GM12878 (cell line): ENCODE results near the gene MTHFR. TPM values are rescaled to one million over a fixed set of nuclear protein-coding genes. Genes with fewer than 3 reads are reported as not detected.
A peak's percentile ranks its signal among the peaks of the same experiment; 100 is the strongest.

Experiments
- ATAC-seq: fragments of 200-7000 bp; cut with Tn5 transposase; 3 replicates; pipeline ENCODE4 v1.9.1; 2020; ENCODE audit warnings: mild to moderate bottlenecking, moderate library complexity
- BruUV-seq: library from RNA; stranded (reverse); fragments of 400-500 nt; replicated peaks from 2 replicates; lab custom pipeline; 2021; lab: Mats Ljungman, UMichigan
- CTCF ChIA-PET: fragments of 300-600 bp; sonication (Branson Sonifier 250); formaldehyde crosslinking; extraction: SDS; loops from one replicate; lab custom pipeline; 2021; ENCODE audit warnings: inconsistent platforms; lab: Yijun Ruan, JAX
- POLR2A ChIA-PET: fragments of 350-600 bp; formaldehyde crosslinking; extraction: SDS; loops from one replicate; lab custom pipeline; 2021; ENCODE audit warnings: inconsistent platforms; lab: Charles Lee
- RAD21 ChIA-PET: fragments of 300-600 bp; sonication (Branson Sonifier 250); formaldehyde crosslinking; loops from one replicate; lab custom pipeline; 2023; ENCODE audit warnings: antibody characterized with exemption; ENCODE audit not compliant: unreplicated experiment; lab: Charles Lee
- SMC1A ChIA-PET: fragments of 300-600 bp; sonication (Branson Sonifier 250); formaldehyde crosslinking; loops from one replicate; lab custom pipeline; 2023; ENCODE audit not compliant: unreplicated experiment, uncharacterized antibody; lab: Charles Lee
- DNase-seq: peaks from one replicate; pipeline ENCODE4 v3.0.0-alpha.2; 2011; ENCODE audit warnings: low read depth, low spot score
- FAIRE-seq: peaks from 3 replicates; lab custom pipeline; 2011; peaks lifted over from hg19 to GRCh38; lab: Jason Lieb, UNC
- H2AFZ ChIP-seq: 2 replicates; pipeline ENCODE4 v1.6.0; 2011; ENCODE audit warnings: low read depth, low read length, control low read depth; ENCODE audit not compliant: control insufficient read depth
- H3K27ac ChIP-seq: 2 replicates; pipeline ENCODE4 v1.5.1; 2011; ENCODE audit warnings: control low read depth; ENCODE audit not compliant: control insufficient read depth, insufficient read depth
- H3K27me3 ChIP-seq, 2 experiments: replicated peaks in 1 of 2; 2 replicates each; pipeline versions ENCODE4 v1.6.0 to v1.6.1; 2011; ENCODE audit warnings: low read length in 1 of 2; ENCODE audit not compliant: control insufficient read depth in 2 of 2, insufficient read depth in 2 of 2
- H3K36me3 ChIP-seq, 2 experiments: 2 replicates each; pipeline ENCODE4 v1.5.1; 2011; ENCODE audit warnings: low read length in 1 of 2; ENCODE audit not compliant: control insufficient read depth in 2 of 2, insufficient read depth in 2 of 2
- H3K4me1 ChIP-seq: 2 replicates; pipeline ENCODE4 v1.6.1; 2011; ENCODE audit warnings: mild to moderate bottlenecking, low read length, moderate library complexity, mixed read lengths; ENCODE audit not compliant: control insufficient read depth, insufficient read depth
- H3K4me2 ChIP-seq: 2 replicates; pipeline ENCODE4 v1.6.0; 2011; ENCODE audit warnings: control low read depth; ENCODE audit not compliant: control insufficient read depth, insufficient read depth
- H3K4me3 ChIP-seq: fragments of 200-600 bp; sonication (generic); 2 replicates; pipeline ENCODE4 v1.5.1; 2016
- H3K79me2 ChIP-seq: 2 replicates; pipeline ENCODE4 v1.6.0; 2011; ENCODE audit warnings: low read length; ENCODE audit not compliant: control insufficient read depth, insufficient read depth
- H3K9ac ChIP-seq: 2 replicates; pipeline ENCODE4 v1.8.0; 2011; ENCODE audit warnings: low read length, control low read depth, mixed read lengths; ENCODE audit not compliant: control insufficient read depth, insufficient read depth
- H3K9me3 ChIP-seq: replicated peaks from 3 replicates; pipeline ENCODE4 v1.5.1; 2011; ENCODE audit warnings: mild to moderate bottlenecking, low read length; ENCODE audit not compliant: control insufficient read depth, insufficient read depth
- H4K20me1 ChIP-seq: 2 replicates; pipeline ENCODE4 v1.6.0; 2011; ENCODE audit not compliant: control insufficient read depth, insufficient read depth
- ESRRA ChIP-seq: IDR thresholded peaks from 2 replicates; pipeline ENCODE4 v1.6.1; 2012; ENCODE audit warnings: mild to moderate bottlenecking, low read length, improper control_type of control experiment
- EZH2 ChIP-seq: IDR thresholded peaks from 2 replicates; pipeline ENCODE4 v1.6.1; 2012; ENCODE audit warnings: low read depth, mild to moderate bottlenecking, control low read depth, inconsistent platforms, low read length, borderline replicate concordance; ENCODE audit not compliant: control insufficient read depth
- IRF4 ChIP-seq: IDR thresholded peaks from 2 replicates; pipeline ENCODE4 v1.6.1; 2011; ENCODE audit warnings: low read depth, low read length
- JUND ChIP-seq: IDR thresholded peaks from 2 replicates; pipeline ENCODE4 v1.6.1; 2012; ENCODE audit warnings: low read depth, mild to moderate bottlenecking, low read length, improper control_type of control experiment, moderate library complexity
- NR2F1 ChIP-seq: fragments of 450-650 bp; conservative IDR thresholded peaks from 2 replicates; pipeline ENCODE4 v1.6.1; 2017; ENCODE audit warnings: mild to moderate bottlenecking
- PAX5 ChIP-seq: IDR thresholded peaks from 2 replicates; pipeline ENCODE4 v1.6.1; 2011; ENCODE audit warnings: low read depth, low read length, borderline replicate concordance
- POLR2A ChIP-seq: IDR thresholded peaks from 2 replicates; pipeline ENCODE4 v1.6.1; 2011; ENCODE audit warnings: low read depth, mild to moderate bottlenecking, low read length
- STAT3 ChIP-seq: IDR thresholded peaks from 2 replicates; pipeline ENCODE4 v1.6.1; 2011; ENCODE audit warnings: low read depth, low read length, improper control_type of control experiment
- WGBS: methylation state at CpG from one replicate; pipeline ENCODE4 v1.1.6; 2016; ENCODE audit warnings: low lambda C conversion rate; ENCODE audit not compliant: insufficient replicate concordance, insufficient coverage; ENCODE audit errors: missing lambda C conversion rate; 5-methylcytosine and 5-hydroxymethylcytosine counted together
- in situ Hi-C: fragments of 300-500 bp; cut with MboI; formaldehyde crosslinking; loops from 9 replicates; pipeline ENCODE4 v1.14.3; 2018; ENCODE audit warnings: mixed read lengths
- intact Hi-C: fragments of 100-400 bp; cut with micrococcal nuclease; formaldehyde crosslinking; loops from one replicate; pipeline ENCODE4 v1.14.2; 2022; ENCODE audit not compliant: unreplicated experiment
- polyA plus RNA-seq, 11 experiments: library from polyadenylated mRNA; depleted of rRNA in 4 of 11; unstranded in 6 of 11; stranded (reverse) in 5 of 11; fragments of >200 nt; fragmentation: Nextera tagmentation in 4 of 11; fragmentation: Illumina TruSeq in 1 of 11; extraction: Ambion mirVana in 4 of 11; extraction: Trizol in 1 of 11; gene quantifications; 1 replicate in 1 of 11; 2 replicates in 10 of 11; pipeline versions ENCODE4 v1.2.1 to v1.2.3, GENCODE V29; 2011 to 2016; ENCODE audit warnings: inconsistent platforms in 2 of 11, missing spikeins in 2 of 11, low read depth in 1 of 11
- total RNA-seq, 4 experiments: library from RNA; depleted of rRNA in 3 of 4; stranded (reverse); fragments of >200 nt in 3 of 4; fragmentation: Illumina TruSeq in 1 of 4; extraction: Trizol in 1 of 4; gene quantifications; 2 replicates each; pipeline versions ENCODE4 v1.2.1 to v1.2.3, GENCODE V29; 2013 to 2021
- TF ChIP-seq, protein P1 (sequence below): IDR thresholded peaks from 2 replicates; pipeline ENCODE4 v1.6.1; 2011; ENCODE audit warnings: mild to moderate bottlenecking, low read depth, low read length, moderate library complexity; ENCODE audit not compliant: insufficient replicate concordance
- TF ChIP-seq, protein P2 (sequence below): fragments of 450-650 bp; IDR thresholded peaks from 2 replicates; pipeline ENCODE4 v1.6.1; 2017; ENCODE audit warnings: low read depth, mild to moderate bottlenecking, moderate library complexity

Gene MTHFR
- total and polyA plus RNA-seq, 10 of the 15 experiments (the other 5 are each of a cell fraction or from before 2014, with no cell fraction given): 1.0 to 16.8 (median 9.4) TPM

DNA sequence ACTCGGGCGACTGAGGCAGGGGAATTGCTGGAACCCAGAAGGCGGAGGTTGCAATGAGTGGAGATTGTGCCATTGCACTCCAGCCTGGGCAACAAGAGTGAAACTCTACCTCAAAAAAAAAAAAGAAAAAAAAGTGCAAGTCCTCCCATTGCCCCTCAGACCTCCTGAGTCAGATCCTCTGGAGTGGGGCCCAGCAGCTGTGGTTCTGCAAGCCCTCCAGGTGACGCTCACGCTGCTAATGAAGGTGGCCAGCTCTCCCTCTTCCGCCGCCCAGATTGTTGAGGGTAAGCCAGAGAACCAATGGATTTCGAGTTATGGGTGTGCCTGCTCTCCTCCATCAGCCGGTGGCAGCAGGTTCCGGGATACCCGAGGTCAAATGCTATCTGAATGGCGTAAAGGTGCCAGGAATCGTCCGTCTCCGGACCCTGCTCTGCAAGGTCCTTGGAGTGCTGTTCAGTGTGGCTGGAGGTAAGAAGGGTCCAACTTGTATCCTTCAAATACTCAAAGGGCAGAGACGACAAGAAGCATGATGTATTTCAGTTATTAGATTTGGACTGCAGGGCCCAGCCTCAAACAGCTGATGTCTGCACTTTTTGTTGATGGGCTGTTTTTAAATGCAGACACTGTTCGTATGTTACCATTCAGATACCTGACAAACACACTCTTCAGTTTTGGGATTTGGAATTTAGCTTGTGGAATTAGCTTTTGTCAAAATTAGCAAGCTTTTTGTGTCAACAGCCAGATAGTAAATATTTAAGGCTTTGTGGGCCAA lies 17.8 kb upstream of the MTHFR start:
- no peak for FAIRE-seq
- Histone ChIP-seq H3K4me1 (no peaks in the 10 kb centered on the region), H3K9ac (no peak overlapping the region), H2AFZ (no peak overlapping the region), H3K9me3 (no peaks in the 10 kb centered on the region), H3K36me3 (peaks cover 4 to 22% of the 10 kb centered on the region in 2 experiments; a peak in 3 of 4 replicates), H3K4me2 (no peak overlapping the region), H3K27me3 (no peaks in the 10 kb centered on the region), H4K20me1 (no peaks in the 10 kb centered on the region), H3K27ac (no peak overlapping the region), H3K79me2 (no peaks in the 10 kb centered on the region), H3K4me3 (no peak overlapping the region)
- CTCF ChIA-PET: interaction anchor here (2.5 kb wide), 1 partner anchor 15 kb away, joined by 9 read pairs; no protein-coding TSS in a partner anchor
- no peak for ATAC-seq
- 93% methylated on average over 17 of the region's 17 CpGs for WGBS
- in situ Hi-C loops: no loop called here
- TF ChIP-seq POLR2A: 0 out of 2 replicates have a peak, but pooled peaks have one; percentile 18
- TF ChIP-seq EZH2: no peak
- BruUV-seq: no TSS peak
- RAD21 ChIA-PET: no interaction called here
- POLR2A ChIA-PET: interaction anchor here (0.6 kb wide), 1 partner anchor 9 kb away, joined by 3 read pairs; no protein-coding TSS in a partner anchor
- intact Hi-C loops: no loop called here
- DNase-seq: no peak
- SMC1A ChIA-PET: no interaction called here

DNA sequence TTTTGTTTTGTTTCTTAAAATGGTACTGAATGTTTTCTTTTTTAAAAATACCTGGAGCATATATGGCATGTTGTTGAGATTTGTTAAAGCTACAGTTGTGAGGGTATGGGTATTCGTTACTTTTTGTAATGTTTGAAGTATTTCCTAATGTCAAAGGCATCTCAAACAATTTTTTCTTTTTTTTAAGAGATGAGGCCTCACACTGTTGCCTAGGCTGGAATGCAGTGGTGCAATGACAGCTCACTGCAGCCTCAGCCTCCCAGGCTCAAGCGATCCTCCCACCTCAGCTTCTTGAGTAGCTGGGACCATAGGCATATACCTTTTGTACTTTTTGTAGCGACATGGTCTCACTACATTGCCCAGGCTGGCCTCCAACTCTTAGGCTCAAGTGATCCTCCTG lies 16.3 kb upstream of the MTHFR start:
- Histone ChIP-seq H3K4me1 (no peaks in the 10 kb centered on the region), H3K36me3 (peaks cover 3 to 25% of the 10 kb centered on the region in 2 experiments; a peak in 3 of 4 replicates), H3K27me3 (no peaks in the 10 kb centered on the region), H3K4me2 (no peak overlapping the region), H3K27ac (no peak overlapping the region), H4K20me1 (no peaks in the 10 kb centered on the region), H2AFZ (no peak overlapping the region), H3K9ac (no peak overlapping the region), H3K79me2 (no peaks in the 10 kb centered on the region), H3K4me3 (no peak overlapping the region), H3K9me3 (no peaks in the 10 kb centered on the region)
- ChIA-PET RAD21 (no interaction called here), POLR2A (interaction anchor here (1.0 kb wide), 1 partner anchor 15 kb away, joined by 3 read pairs; no protein-coding TSS in a partner anchor), CTCF (no interaction called here), SMC1A (no interaction called here)
- in situ Hi-C loops: no loop called here
- no peak for DNase-seq
- FAIRE-seq: no peak
- no peak for ATAC-seq
- 96% methylated on average over 3 of the region's 3 CpGs for whole genome bisulfite sequencing
- TF ChIP-seq IRF4 (no peak), STAT3 (no peak), JUND (no peak), ESRRA (no peak), NR2F1 (no peak), PAX5 (no peak)
- TF ChIP-seq, protein P1, sequence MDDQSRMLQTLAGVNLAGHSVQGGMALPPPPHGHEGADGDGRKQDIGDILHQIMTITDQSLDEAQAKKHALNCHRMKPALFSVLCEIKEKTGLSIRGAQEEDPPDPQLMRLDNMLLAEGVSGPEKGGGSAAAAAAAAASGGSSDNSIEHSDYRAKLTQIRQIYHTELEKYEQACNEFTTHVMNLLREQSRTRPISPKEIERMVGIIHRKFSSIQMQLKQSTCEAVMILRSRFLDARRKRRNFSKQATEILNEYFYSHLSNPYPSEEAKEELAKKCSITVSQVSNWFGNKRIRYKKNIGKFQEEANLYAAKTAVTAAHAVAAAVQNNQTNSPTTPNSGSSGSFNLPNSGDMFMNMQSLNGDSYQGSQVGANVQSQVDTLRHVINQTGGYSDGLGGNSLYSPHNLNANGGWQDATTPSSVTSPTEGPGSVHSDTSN: no peak
- TF ChIP-seq, protein P2, sequence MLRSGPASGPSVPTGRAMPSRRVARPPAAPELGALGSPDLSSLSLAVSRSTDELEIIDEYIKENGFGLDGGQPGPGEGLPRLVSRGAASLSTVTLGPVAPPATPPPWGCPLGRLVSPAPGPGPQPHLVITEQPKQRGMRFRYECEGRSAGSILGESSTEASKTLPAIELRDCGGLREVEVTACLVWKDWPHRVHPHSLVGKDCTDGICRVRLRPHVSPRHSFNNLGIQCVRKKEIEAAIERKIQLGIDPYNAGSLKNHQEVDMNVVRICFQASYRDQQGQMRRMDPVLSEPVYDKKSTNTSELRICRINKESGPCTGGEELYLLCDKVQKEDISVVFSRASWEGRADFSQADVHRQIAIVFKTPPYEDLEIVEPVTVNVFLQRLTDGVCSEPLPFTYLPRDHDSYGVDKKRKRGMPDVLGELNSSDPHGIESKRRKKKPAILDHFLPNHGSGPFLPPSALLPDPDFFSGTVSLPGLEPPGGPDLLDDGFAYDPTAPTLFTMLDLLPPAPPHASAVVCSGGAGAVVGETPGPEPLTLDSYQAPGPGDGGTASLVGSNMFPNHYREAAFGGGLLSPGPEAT: no peak
- BruUV-seq: no TSS peak
- intact Hi-C loops: no loop called here
